ENCODE data around the gene NFIX.

DNA sequence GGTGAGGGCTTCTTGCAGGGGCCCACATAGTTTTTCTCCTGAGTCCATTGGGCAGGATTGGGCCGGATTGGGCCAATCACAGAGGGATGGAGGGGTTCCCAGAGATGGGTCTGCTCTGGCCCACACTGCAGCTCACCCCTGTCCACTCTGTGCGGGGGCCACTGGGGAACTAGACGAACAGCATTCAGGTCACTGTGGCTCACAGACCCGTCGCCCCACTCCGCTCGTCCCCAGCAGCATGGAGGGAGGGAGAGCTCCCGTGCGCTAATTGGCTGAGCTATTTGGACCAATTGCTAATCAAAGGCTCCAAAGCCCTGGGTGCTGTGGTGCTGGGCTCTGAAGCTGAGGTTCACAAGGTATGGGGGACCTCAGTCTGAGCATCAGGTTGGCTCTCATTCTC lies 134.1 kb downstream of the NFIX start:
- TF ChIP-seq, protein P1, sequence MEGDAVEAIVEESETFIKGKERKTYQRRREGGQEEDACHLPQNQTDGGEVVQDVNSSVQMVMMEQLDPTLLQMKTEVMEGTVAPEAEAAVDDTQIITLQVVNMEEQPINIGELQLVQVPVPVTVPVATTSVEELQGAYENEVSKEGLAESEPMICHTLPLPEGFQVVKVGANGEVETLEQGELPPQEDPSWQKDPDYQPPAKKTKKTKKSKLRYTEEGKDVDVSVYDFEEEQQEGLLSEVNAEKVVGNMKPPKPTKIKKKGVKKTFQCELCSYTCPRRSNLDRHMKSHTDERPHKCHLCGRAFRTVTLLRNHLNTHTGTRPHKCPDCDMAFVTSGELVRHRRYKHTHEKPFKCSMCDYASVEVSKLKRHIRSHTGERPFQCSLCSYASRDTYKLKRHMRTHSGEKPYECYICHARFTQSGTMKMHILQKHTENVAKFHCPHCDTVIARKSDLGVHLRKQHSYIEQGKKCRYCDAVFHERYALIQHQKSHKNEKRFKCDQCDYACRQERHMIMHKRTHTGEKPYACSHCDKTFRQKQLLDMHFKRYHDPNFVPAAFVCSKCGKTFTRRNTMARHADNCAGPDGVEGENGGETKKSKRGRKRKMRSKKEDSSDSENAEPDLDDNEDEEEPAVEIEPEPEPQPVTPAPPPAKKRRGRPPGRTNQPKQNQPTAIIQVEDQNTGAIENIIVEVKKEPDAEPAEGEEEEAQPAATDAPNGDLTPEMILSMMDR (conservative IDR thresholded peaks at IDR 0.05; ENCODE audit: low read depth, low read length): no peak
- no peak for TF ChIP-seq EZH2 (IDR thresholded peaks at IDR 0.05; ENCODE audit: borderline replicate concordance, low read depth, low read length, poor library complexity, severe bottlenecking)

All from A673 (cell line).